G401 (cell line): Measurements from ENCODE around the gene CBX8. TPM values are rescaled to one million over a fixed set of nuclear protein-coding genes. Genes with fewer than 3 reads are reported as not detected.

Experiments used
- DNase-seq: peaks from one replicate; pipeline ENCODE4 v3.0.0-alpha.2; 2015; ENCODE audit warnings: low spot score
- in situ Hi-C: cut with HindIII; loops from 2 replicates; pipeline ENCODE4 v1.10.0; 2016; ENCODE audit warnings: low sequenced_read_pairs, mixed read lengths
- total RNA-seq: library from RNA; depleted of rRNA; stranded (reverse); fragments of >200 nt; shearing (Covaris generic); gene quantifications from 2 replicates; pipeline ENCODE4 v1.2.3, GENCODE V29; 2014; rRNA removed

Gene CBX8
- 15.8 and 18.8 TPM in 2 replicates for total RNA-seq

DNA sequence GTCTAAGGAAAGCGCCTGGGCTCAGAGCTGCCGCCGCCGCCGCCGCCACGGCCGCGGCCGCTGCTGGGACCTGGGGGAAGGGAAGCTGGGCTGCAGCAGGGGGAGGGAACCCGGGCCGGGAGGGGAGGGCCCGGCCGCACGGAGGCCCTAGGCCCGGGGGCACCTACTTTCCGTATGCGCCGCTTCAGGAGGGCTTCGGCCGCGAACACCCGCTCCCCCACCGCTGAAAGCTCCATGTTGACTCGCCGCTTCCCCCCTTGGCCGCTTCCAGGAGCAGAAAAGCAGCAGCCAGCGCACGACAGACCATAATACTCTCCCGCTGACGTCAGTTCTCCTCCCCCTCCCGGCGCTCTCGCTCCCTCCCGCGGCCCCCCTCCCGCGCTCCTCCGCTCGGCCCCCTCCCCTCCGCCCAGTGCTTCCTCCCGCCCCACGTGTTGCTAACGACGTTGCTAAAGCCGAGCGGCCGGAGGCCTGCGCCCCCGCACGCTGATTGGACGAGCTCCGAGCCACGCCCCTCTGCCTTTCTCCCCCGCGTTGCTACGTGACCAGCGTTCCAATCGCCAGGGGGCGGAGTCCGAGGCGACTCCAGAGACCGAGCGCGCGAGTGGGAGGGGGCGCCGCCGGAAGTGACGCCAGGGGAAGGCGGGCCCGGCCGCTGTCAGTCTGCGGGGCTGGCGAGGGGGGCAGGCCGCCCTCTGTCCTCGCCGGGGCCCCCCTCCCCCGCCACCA, at the start of gene CBX8:
TSS of gene CBX8 (minus strand) at position 315 of the 729 bp plus-strand sequence. CDS start at position 236, 79 bp downstream.
- in situ Hi-C loops: loop anchor here (10.0 kb wide), 1 partner anchor 52 kb away; no protein-coding TSS in a partner anchor
- DNase-seq: peak; percentile 96

DNA sequence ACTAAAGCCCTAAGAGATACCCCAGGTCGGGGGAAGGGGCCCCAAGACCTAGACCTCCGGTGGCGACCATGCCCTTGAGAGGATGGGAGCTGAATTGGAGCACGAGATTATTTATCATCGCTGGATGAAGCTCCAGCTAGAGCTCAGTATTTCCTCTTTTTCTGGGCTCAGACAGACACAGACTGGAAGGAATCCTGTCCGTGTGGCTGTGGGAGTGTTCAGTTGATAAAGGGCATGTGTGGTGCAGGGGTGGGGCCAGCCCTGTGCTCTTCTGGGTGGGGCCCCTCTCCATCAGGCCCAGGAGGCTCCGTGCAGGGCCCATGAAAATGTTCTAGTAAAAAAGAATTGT, 48.7 kb upstream of the CBX8 start:
- DNase-seq: peak; percentile 9
- in situ Hi-C loops: no loop called here

- DNase-seq: no peak
- in situ Hi-C loops: no loop called here
Observed at GRCh38 chr17:79844869-79845600, 48.2 kb upstream of the CBX8 start.

DNA sequence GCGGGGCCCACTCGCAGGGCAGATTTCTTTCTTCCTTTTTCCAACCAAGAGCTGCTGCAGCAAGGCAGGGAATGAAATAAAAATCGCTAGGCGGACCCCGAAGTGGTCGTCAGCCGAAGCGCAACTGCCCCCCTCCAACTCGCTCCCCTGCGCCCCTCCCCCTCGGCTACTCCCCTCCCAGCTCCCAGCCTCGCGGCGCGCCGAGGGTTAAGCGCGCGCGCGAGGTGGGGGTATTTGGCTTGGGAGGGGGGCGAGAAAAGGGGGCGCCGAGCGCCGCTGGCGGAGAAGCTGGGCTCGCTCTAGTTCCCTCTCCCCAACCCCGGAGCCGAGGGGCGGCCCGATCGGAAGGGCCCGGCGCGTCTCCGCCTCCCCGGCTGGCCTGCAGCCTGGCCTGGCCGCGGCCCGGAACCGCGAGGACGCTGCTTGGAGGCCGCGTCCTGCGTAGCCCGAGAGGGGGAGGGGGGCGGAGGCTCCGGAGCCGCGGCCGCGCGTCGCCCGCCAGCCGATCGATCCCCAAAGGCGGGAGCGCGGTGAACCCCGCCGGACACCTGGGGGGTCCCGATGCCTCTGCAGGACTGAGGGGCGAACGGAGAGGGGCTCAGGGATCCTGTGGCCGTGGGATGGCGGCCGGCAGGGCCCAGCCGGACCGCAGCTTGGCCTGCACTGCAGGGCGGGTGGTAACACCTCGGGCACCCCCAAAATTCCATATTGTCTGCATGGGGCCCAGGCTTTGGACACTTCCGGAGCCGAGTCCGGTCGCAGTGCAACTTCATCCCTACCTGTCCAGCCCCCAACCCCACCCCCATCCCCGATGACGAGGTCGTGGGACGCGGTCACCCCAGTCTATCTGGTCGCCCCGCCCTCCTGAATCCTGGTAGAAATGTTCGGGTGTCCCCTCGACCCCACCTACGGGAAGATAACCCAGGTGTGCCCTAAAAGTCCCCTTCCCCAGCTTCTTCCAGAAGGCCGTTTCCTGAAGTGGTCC, 47.2 kb upstream of the CBX8 start:
- in situ Hi-C loops: no loop called here
- no peak for DNase-seq

DNA sequence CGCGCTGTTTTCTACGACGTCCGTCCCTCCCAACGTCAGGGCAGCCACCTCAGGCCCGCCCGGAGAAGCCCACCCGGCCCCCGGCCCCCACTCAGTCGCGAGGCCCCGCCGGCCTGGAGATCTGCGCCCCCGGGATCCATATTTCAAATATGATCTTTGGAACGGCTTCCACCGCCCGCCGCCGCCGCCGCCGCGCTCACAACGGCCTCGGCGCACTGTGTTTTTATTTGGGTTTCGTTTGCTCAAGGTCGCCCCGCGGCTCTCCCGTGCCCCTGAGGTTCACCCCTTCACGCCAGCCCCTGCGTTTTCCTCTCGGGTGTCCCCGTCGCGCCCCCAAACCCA, 46.6 kb upstream of the CBX8 start:
- no peak for DNase-seq
- in situ Hi-C loops: no loop called here

GRCh38 chr17:79842656-79843473, 46.0 kb upstream of the CBX8 start:
- in situ Hi-C loops: no loop called here
- DNase-seq: no peak

- in situ Hi-C loops: no loop called here
- DNase-seq: no peak
Observed at GRCh38 chr17:79842136-79842655, 45.3 kb upstream of the CBX8 start.

GRCh38 chr17:79841369-79842135, 44.7 kb upstream of the CBX8 start:
- in situ Hi-C loops: no loop called here
- no peak for DNase-seq

GRCh38 chr17:79840989-79841286, 44.1 kb upstream of the CBX8 start:
- in situ Hi-C loops: no loop called here
- DNase-seq: no peak

DNA sequence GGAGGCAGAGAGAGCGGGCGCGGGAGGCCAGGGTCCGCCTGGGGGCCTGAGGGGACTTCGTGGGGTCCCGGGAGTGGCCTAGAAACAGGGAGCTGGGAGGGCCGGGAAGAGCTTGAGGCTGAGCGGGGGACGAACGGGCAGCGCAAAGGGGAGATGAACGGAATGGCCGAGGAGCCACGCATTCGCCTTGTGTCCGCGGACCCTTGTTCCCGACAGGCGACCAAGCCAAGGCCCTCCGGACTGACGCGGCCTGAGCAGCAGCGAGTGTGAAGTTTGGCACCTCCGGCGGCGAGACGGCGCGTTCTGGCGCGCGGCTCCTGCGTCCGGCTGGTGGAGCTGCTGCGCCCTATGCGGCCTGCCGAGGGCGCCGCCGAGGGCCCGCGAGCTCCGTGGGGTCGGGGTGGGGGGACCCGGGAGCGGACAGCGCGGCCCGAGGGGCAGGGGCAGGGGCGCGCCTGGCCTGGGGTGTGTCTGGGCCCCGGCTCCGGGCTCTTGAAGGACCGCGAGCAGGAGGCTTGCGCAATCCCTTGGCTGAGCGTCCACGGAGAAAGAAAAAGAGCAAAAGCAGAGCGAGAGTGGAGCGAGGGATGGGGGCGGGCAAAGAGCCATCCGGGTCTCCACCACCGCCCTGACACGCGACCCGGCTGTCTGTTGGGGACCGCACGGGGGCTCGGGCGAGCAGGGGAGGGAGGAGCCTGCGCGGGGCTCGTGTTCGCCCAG, 43.6 kb upstream of the CBX8 start:
- in situ Hi-C loops: no loop called here
- DNase-seq: no peak

- DNase-seq: peak; percentile 92
- in situ Hi-C loops: no loop called here
Observed at GRCh38 chr17:79839356-79840268, 42.7 kb upstream of the CBX8 start, which contains the start of gene CBX4. Gene CBX4 (minus strand): TSS chr17:79839440. CDS start chr17:79839251, 189 bp downstream.

DNA sequence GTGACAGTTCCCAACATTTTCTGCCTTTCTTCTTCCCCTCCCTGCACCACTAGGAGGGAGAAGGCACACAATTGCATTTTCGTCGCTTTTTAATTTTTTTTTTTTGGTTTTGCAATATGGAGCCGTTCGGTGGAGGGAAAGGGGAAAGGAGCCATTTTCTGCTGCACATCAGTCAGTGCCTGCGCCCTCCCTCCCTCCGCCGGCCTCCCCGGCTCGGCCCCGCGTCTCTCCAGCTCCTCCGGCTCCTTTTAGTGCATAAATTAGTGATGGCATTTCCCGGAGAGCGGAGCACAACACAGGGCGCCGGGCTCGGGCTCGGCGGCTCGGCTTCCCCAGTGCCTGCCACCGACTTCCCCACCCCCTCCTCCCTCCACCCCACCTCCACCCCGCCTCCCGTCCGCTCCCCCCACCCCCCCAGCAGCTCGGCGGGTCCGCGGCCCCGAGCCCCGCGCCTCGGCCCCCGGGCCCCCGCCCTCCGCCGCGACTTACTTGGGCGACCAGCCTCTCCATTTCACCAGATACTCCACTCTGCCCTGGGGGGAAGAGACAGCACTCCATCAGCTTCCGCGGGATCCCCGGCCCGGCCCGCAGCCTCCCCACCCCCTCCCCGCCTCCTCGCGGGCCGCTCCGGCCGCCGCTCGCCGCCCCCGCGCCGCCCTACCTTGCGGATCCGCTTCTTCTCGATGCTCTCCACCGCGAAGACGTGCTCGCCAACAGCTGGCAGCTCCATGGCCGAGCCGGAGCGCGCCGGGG, 41.8 kb upstream of the CBX8 start:
- in situ Hi-C loops: no loop called here
- DNase-seq: peak; percentile 58

GRCh38 chr17:79837888-79838521, 41.1 kb upstream of the CBX8 start:
- in situ Hi-C loops: no loop called here
- DNase-seq: peak; percentile 46

GRCh38 chr17:79836972-79837887, 40.4 kb upstream of the CBX8 start:
- in situ Hi-C loops: no loop called here
- DNase-seq: peak; percentile 48
